Suprapubic skin (tissue), 4 donors: ENCODE data around the gene IQCE. TPM values are rescaled to one million over a fixed set of nuclear protein-coding genes. Genes with fewer than 3 reads are reported as not detected.

Experiments
- DNase-seq, 2 donors: peaks; one replicate each; pipeline ENCODE4 v3.0.0-alpha.2; 2019; ENCODE audit warnings: low spot score in 2 of 2
- H3K27ac ChIP-seq: fragments of 200-600 bp; sonication (generic); one replicate; pipeline ENCODE4 v1.5.1; 2019
- H3K27me3 ChIP-seq: fragments of 200-600 bp; sonication (generic); one replicate; pipeline ENCODE4 v1.5.1; 2019
- H3K36me3 ChIP-seq: fragments of 200-600 bp; sonication (generic); one replicate; pipeline ENCODE4 v1.5.1; 2019
- H3K4me1 ChIP-seq: fragments of 200-600 bp; sonication (generic); one replicate; pipeline ENCODE4 v1.5.1; 2019
- H3K4me3 ChIP-seq: fragments of 200-600 bp; sonication (generic); one replicate; pipeline ENCODE4 v1.5.1; 2019; ENCODE audit warnings: mild to moderate bottlenecking
- H3K9me3 ChIP-seq: fragments of 200-600 bp; sonication (generic); one replicate; pipeline ENCODE4 v1.5.1; 2019
- CTCF ChIP-seq, 2 donors: fragments of 200-600 bp in 1 of 2; fragments of 450-650 bp in 1 of 2; sonication (generic) in 1 of 2; IDR thresholded peaks; one replicate each; pipeline ENCODE4 v1.5.1; 2016 to 2019; ENCODE audit warnings: antibody characterized with exemption in 2 of 2, mild to moderate bottlenecking in 1 of 2, moderate library complexity in 1 of 2
- EP300 ChIP-seq: sonication (generic); formaldehyde crosslinking; IDR thresholded peaks from one replicate; pipeline ENCODE4 v1.6.1; 2017; ENCODE audit warnings: antibody characterized with exemption
- POLR2A ChIP-seq, 2 donors: fragments of 450-650 bp; IDR thresholded peaks; one replicate each; pipeline ENCODE4 v1.6.1; 2017; ENCODE audit warnings: antibody characterized with exemption in 2 of 2, mild to moderate bottlenecking in 2 of 2, moderate library complexity in 2 of 2
- POLR2AphosphoS5 ChIP-seq, 3 donors: sonication (generic); formaldehyde crosslinking; IDR thresholded peaks; one replicate each; pipeline ENCODE4 v1.6.1; 2017; ENCODE audit warnings: antibody characterized with exemption in 3 of 3
- WGBS: methylation state at CpG from one replicate; pipeline ENCODE4 v1.1.5; 2018; 5-methylcytosine and 5-hydroxymethylcytosine counted together
- total RNA-seq, 4 donors: library from RNA; depleted of rRNA; stranded (reverse); fragments of >200 nt; gene quantifications; one replicate each; pipeline ENCODE4 v1.1.0, GENCODE V29; 2016

The IQCE gene, protein sequence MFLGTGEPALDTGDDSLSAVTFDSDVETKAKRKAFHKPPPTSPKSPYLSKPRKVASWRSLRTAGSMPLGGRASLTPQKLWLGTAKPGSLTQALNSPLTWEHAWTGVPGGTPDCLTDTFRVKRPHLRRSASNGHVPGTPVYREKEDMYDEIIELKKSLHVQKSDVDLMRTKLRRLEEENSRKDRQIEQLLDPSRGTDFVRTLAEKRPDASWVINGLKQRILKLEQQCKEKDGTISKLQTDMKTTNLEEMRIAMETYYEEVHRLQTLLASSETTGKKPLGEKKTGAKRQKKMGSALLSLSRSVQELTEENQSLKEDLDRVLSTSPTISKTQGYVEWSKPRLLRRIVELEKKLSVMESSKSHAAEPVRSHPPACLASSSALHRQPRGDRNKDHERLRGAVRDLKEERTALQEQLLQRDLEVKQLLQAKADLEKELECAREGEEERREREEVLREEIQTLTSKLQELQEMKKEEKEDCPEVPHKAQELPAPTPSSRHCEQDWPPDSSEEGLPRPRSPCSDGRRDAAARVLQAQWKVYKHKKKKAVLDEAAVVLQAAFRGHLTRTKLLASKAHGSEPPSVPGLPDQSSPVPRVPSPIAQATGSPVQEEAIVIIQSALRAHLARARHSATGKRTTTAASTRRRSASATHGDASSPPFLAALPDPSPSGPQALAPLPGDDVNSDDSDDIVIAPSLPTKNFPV
- 10 to 100 TPM; 10.1 to 18.8 (median 15.7) TPM for total RNA-seq

- H3K27me3 ChIP-seq, result no peaks in the 10 kb centered on the region
- no peaks in the 10 kb centered on the region for H3K9me3 ChIP-seq
- H3K4me3 ChIP-seq, result peak within 1 kb of the TSS; percentile 99
- WGBS, result 2% methylated on average over 26 of the region's 66 CpGs
- peak; percentile 95 to 97 for DNase-seq
- TF ChIP-seq EP300 (no peak), POLR2A (IDR thresholded peaks at IDR 0.05) (no peak), CTCF (IDR thresholded peaks at IDR 0.05) (no peak), POLR2AphosphoS5 (IDR thresholded peaks at IDR 0.05) (no peak)
- H3K36me3 ChIP-seq, result no peaks in the 10 kb centered on the region
- H3K27ac ChIP-seq, result peak within 1 kb of the TSS; percentile 79
- peaks cover 45% of the 10 kb centered on the region for H3K4me1 ChIP-seq
Measured at GRCh38 chr7:2558629-2559282, at the start of gene IQCE. TSS of gene IQCE (plus strand) at chr7:2558979. CDS start at chr7:2559182, 203 bp downstream.

- WGBS, result 63% methylated on average over 12 of the region's 23 CpGs
- no peak for DNase-seq
- Histone ChIP-seq H3K36me3 (no peaks in the 10 kb centered on the region), H3K27me3 (no peaks in the 10 kb centered on the region), H3K4me3 (no peak overlapping the region), H3K9me3 (no peaks in the 10 kb centered on the region), H3K27ac (no peak overlapping the region), H3K4me1 (peaks cover 67% of the 10 kb centered on the region)
- TF ChIP-seq EP300, result no peak
- TF ChIP-seq CTCF (IDR thresholded peaks at IDR 0.05), result no peak
- TF ChIP-seq POLR2AphosphoS5 (IDR thresholded peaks at IDR 0.05), result no peak
- TF ChIP-seq POLR2A (IDR thresholded peaks at IDR 0.05), result no peak
Measured at GRCh38 chr7:2509298-2509906, 49.4 kb upstream of the IQCE start.

GRCh38 chr7:2510130-2510776, 48.5 kb upstream of the IQCE start:
- Histone ChIP-seq H3K27me3 (no peaks in the 10 kb centered on the region), H3K4me1 (peaks cover 59% of the 10 kb centered on the region), H3K36me3 (no peaks in the 10 kb centered on the region), H3K4me3 (no peak overlapping the region), H3K9me3 (no peaks in the 10 kb centered on the region), H3K27ac (peak overlapping the region; percentile 63)
- DNase-seq, result no peak
- TF ChIP-seq POLR2A (IDR thresholded peaks at IDR 0.05) (no peak), EP300 (no peak), POLR2AphosphoS5 (IDR thresholded peaks at IDR 0.05) (no peak), CTCF (IDR thresholded peaks at IDR 0.05) (no peak)
- WGBS, result 87% methylated on average over 8 of the region's 13 CpGs

GRCh38 chr7:2510909-2511768, 47.6 kb upstream of the IQCE start:
- DNase-seq, result no peak
- Histone ChIP-seq H3K27me3 (no peaks in the 10 kb centered on the region), H3K27ac (peak overlapping the region; percentile 63), H3K4me1 (peaks cover 53% of the 10 kb centered on the region), H3K4me3 (peak overlapping the region; percentile 21), H3K9me3 (no peaks in the 10 kb centered on the region), H3K36me3 (no peaks in the 10 kb centered on the region)
- TF ChIP-seq EP300 (no peak), CTCF (IDR thresholded peaks at IDR 0.05) (no peak), POLR2AphosphoS5 (IDR thresholded peaks at IDR 0.05) (no peak), POLR2A (IDR thresholded peaks at IDR 0.05) (no peak)
- WGBS, result 58% methylated on average over 3 of the region's 27 CpGs
